ENCODE measurements around the gene TRAFD1.
"Not testable (repeated sequence)": the region's sequence is repeated elsewhere in the genome, so short reads cannot be mapped to it uniquely, and the experiment has no call there.

The TRAFD1 gene

GRCh38 chr12:112116232-112117060 is 8.9 kb upstream of the TRAFD1 start:
- DNase-seq = peak; percentile 19

- DNase-seq = no peak
Observed at GRCh38 chr12:112117685-112118084, 7.7 kb upstream of the TRAFD1 start.

- no peak for DNase-seq
Observed at GRCh38 chr12:112121780-112122565, 3.4 kb upstream of the TRAFD1 start.

- no peak for DNase-seq
Observed at GRCh38 chr12:112122823-112123690, 2.3 kb upstream of the TRAFD1 start.

- DNase-seq = no peak
Observed at GRCh38 chr12:112124918-112125249, 476 bp upstream of the TRAFD1 start.

- no peak for DNase-seq
Observed at GRCh38 chr12:112126000-112126438, 659 bp downstream of the TRAFD1 start.

- peak; percentile 13 for DNase-seq
Observed at GRCh38 chr12:112126911-112127310, 1.6 kb downstream of the TRAFD1 start.

GRCh38 chr12:112130441-112130998 is 5.2 kb downstream of the TRAFD1 start:
- peak; percentile 82 for DNase-seq

GRCh38 chr12:112131686-112132085 is 6.3 kb downstream of the TRAFD1 start:
- no peak for DNase-seq

- DNase-seq = no peak
Observed at GRCh38 chr12:112133418-112133817, 8.1 kb downstream of the TRAFD1 start.

- no peak for DNase-seq
Observed at GRCh38 chr12:112134731-112135130, 9.4 kb downstream of the TRAFD1 start.

GRCh38 chr12:112140728-112141127 is 15.4 kb downstream of the TRAFD1 start:
- no peak for DNase-seq

- no peak for DNase-seq
Observed at GRCh38 chr12:112146123-112146522, 20.8 kb downstream of the TRAFD1 start.

- no peak for DNase-seq
Observed at GRCh38 chr12:112148031-112148513, 22.7 kb downstream of the TRAFD1 start.

GRCh38 chr12:112149596-112149995 is 24.2 kb downstream of the TRAFD1 start:
- DNase-seq = no peak

GRCh38 chr12:112151766-112152541 is 26.6 kb downstream of the TRAFD1 start:
- DNase-seq = no peak

GRCh38 chr12:112153181-112153892 is 28.0 kb downstream of the TRAFD1 start:
- DNase-seq = no peak

- no peak for DNase-seq
Observed at GRCh38 chr12:112153893-112154219, 28.5 kb downstream of the TRAFD1 start.

- not testable (repeated sequence) for DNase-seq
Observed at GRCh38 chr12:112158461-112159145, 33.2 kb downstream of the TRAFD1 start.

GRCh38 chr12:112159146-112159541 is 33.8 kb downstream of the TRAFD1 start:
- no peak for DNase-seq

- no peak for DNase-seq
Observed at GRCh38 chr12:112160611-112161010, 35.3 kb downstream of the TRAFD1 start.

All from activated CD4-positive, alpha-beta T cell treated with anti-CD3 and anti-CD28 coated beads, Interleukin-10, Interleukin-2, amounts not matched to agents 100 ng/mL and 50 ng/mL, durations not matched to agents 16 hours and 8 hours (primary cell).